Spleen (tissue), 11 donors: ENCODE measurements around the gene ELFN2. TPM values are rescaled to one million over a fixed set of nuclear protein-coding genes. Genes with fewer than 3 reads are reported as not detected.

Experiments
- DNase-seq: peaks from one replicate; pipeline ENCODE4 v3.0.0-alpha.2; 2020
- H3K27ac ChIP-seq, 8 donors: fragments of 200-600 bp; sonication (generic) in 7 of 8; 1 replicate in 4 of 8; 2 replicates in 4 of 8; pipeline versions ENCODE4 v1.5.0 to v1.8.0; 2016 to 2021; ENCODE audit warnings: inconsistent platforms in 4 of 8, mild to moderate bottlenecking in 4 of 8, moderate library complexity in 1 of 8
- H3K27me3 ChIP-seq, 7 donors: fragments of 200-600 bp; sonication (generic) in 6 of 7; replicated peaks in 1 of 7; 1 replicate in 4 of 7; 2 replicates in 3 of 7; pipeline versions ENCODE4 v1.5.0 to v1.8.0; 2016 to 2021; ENCODE audit warnings: inconsistent platforms in 3 of 7, mild to moderate bottlenecking in 1 of 7
- H3K36me3 ChIP-seq, 6 donors: fragments of 200-600 bp; sonication (generic) in 5 of 6; 1 replicate in 4 of 6; 2 replicates in 2 of 6; pipeline versions ENCODE4 v1.5.0 to v1.8.0; 2016 to 2021; ENCODE audit warnings: inconsistent platforms in 2 of 6
- H3K4me1 ChIP-seq, 6 donors: fragments of 200-600 bp; sonication (generic) in 5 of 6; 1 replicate in 3 of 6; 2 replicates in 3 of 6; pipeline versions ENCODE4 v1.5.0 to v1.8.0; 2016 to 2021; ENCODE audit warnings: inconsistent platforms in 3 of 6
- H3K4me3 ChIP-seq, 8 donors: fragments of 200-600 bp; sonication (generic) in 7 of 8; 1 replicate in 4 of 8; 2 replicates in 4 of 8; pipeline versions ENCODE4 v1.5.0 to v1.8.0; 2016 to 2021; ENCODE audit warnings: inconsistent platforms in 4 of 8, mild to moderate bottlenecking in 4 of 8, moderate library complexity in 2 of 8
- H3K9me3 ChIP-seq, 8 donors: fragments of 200-600 bp; sonication (generic) in 7 of 8; 1 replicate in 4 of 8; 2 replicates in 4 of 8; pipeline versions ENCODE4 v1.5.0 to v1.8.0; 2016 to 2021; ENCODE audit warnings: inconsistent platforms in 4 of 8
- CTCF ChIP-seq, 11 experiments: fragments of 200-600 bp in 7 of 11; fragments of 450-650 bp in 4 of 11; sonication (generic) in 4 of 11; IDR thresholded peaks in 8 of 11; conservative IDR thresholded peaks in 3 of 11; 1 replicate in 7 of 11; 2 replicates in 4 of 11; pipeline versions ENCODE4 v1.4.0 to v1.8.0; 2016 to 2021; ENCODE audit warnings: antibody characterized with exemption in 11 of 11, inconsistent platforms in 4 of 11, mild to moderate bottlenecking in 1 of 11
- POLR2A ChIP-seq, 3 donors: fragments of 450-650 bp; IDR thresholded peaks; one replicate each; pipeline ENCODE4 v1.5.1; 2017; ENCODE audit warnings: antibody characterized with exemption in 3 of 3, mild to moderate bottlenecking in 1 of 3
- POLR2AphosphoS5 ChIP-seq, 3 donors: sonication (generic); formaldehyde crosslinking; IDR thresholded peaks; one replicate each; pipeline ENCODE4 v1.5.1; 2017; ENCODE audit warnings: antibody characterized with exemption in 3 of 3
- WGBS, 5 donors: extraction: QIAGEN DNeasy Blood & Tissue Kit in 3 of 5; methylation state at CpG; one replicate each; pipeline versions ENCODE4 v1.1.5 to v1.1.7; 2013 to 2018; 5-methylcytosine and 5-hydroxymethylcytosine counted together
- intact Hi-C: fragments of 100-400 bp; cut with DNase I; formaldehyde crosslinking; loops from one replicate; pipeline ENCODE4 v1.15.0; 2023; ENCODE audit warnings: low total_unique reads
- polyA plus RNA-seq, 3 donors: library from polyadenylated mRNA; stranded (reverse); fragments of 200-250 nt; gene quantifications; one replicate each; pipeline ENCODE4 v1.2.1, GENCODE V29; 2013
- total RNA-seq, 7 donors: library from RNA; depleted of rRNA in 3 of 7; stranded (reverse); fragments of >200 nt in 3 of 7; fragmentation: NEBNext Ultra II Directional in 4 of 7; extraction: Animal tissue kit (Norgen Biotek cat#: 25700) in 4 of 7; gene quantifications; one replicate each; pipeline versions ENCODE4 v1.1.0 to v1.2.1, GENCODE V29; 2016 to 2021
- donor health status: healthy with polysubstance abuse.
- donor health status: DM: no; HTN: no; CAD: no; lungs with moderate emphysema.
- donor health status: DM: no; HTN: no; CAD: no.
- donor health status: Bipolar disorder and iron deficiency.
- donor health status: healthy.
- donor health status: DM: no; HTN: no; CAD: no.
- donor health status: DM: yes; HTN: yes; CAD: no.

Gene ELFN2
- total and polyA plus RNA-seq, 10 donors, result 0.02 to 0.19 (median 0.07) TPM; not detected in 1

- intact Hi-C loops, result no loop called here
- Histone ChIP-seq H3K9me3 (no peaks in the 10 kb centered on the region), H3K4me1 (no peaks in the 10 kb centered on the region), H3K27me3 (peaks cover 0 to 57% (median 0%) of the 10 kb centered on the region in 7 donors), H3K27ac (no peak overlapping the region), H3K4me3 (no peak overlapping the region), H3K36me3 (no peaks in the 10 kb centered on the region)
- 87 to 90% (median 88%) methylated on average over 10 of the region's 10 CpGs for WGBS, 5 donors
- no peak for DNase-seq
- TF ChIP-seq POLR2A (IDR thresholded peaks at IDR 0.05) (no peak), CTCF (IDR thresholded peaks at IDR 0.05 in 8 of 11, conservative IDR thresholded peaks at IDR 0.05 in 3 of 11) (no peak), POLR2AphosphoS5 (IDR thresholded peaks at IDR 0.05) (no peak)
These were observed 34.5 kb downstream of the ELFN2 start for GRCh38 chr22:37392721-37393328.

- no peak for DNase-seq
- Histone ChIP-seq H3K4me1 (no peaks in the 10 kb centered on the region), H3K27ac (no peak overlapping the region), H3K4me3 (no peak overlapping the region), H3K27me3 (peaks cover 0 to 57% (median 5%) of the 10 kb centered on the region in 7 donors), H3K9me3 (no peaks in the 10 kb centered on the region), H3K36me3 (no peaks in the 10 kb centered on the region)
- intact Hi-C loops, result no loop called here
- no peak for TF ChIP-seq CTCF (IDR thresholded peaks at IDR 0.05 in 8 of 11, conservative IDR thresholded peaks at IDR 0.05 in 3 of 11)
- TF ChIP-seq POLR2A (IDR thresholded peaks at IDR 0.05), result no peak
- TF ChIP-seq POLR2AphosphoS5 (IDR thresholded peaks at IDR 0.05), result no peak
- 71 to 85% (median 84%) methylated on average over 6 to 7 of the region's 7 CpGs for WGBS, 5 donors
These were observed 35.6 kb downstream of the ELFN2 start for GRCh38 chr22:37391702-37392101.

DNA sequence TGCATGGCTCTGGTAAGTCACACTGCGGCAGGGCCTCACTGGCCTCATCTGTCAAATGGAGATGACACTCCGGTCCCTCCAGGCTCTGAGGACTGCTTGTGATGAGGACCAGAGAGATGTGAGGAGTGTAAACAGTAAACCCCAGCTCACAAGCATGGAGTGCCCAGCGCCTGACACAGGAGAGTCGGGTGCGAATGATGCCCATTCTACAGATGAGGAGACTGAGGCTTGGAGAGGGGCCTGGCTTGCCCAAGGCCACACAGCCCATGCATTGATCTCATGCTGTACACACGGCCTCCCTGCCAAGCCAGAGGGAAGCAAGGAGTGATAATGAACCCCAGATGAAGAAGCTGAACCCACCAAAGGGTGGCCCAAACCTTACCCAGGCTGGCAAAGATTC is 37.2 kb downstream of the ELFN2 start:
- TF ChIP-seq CTCF (IDR thresholded peaks at IDR 0.05 in 8 of 11, conservative IDR thresholded peaks at IDR 0.05 in 3 of 11) (no peak), POLR2AphosphoS5 (IDR thresholded peaks at IDR 0.05) (no peak), POLR2A (IDR thresholded peaks at IDR 0.05) (no peak)
- no peaks in the 10 kb centered on the region for H3K4me1 ChIP-seq
- H3K27me3 ChIP-seq, result peaks cover 0 to 59% (median 5%) of the 10 kb centered on the region in 7 donors
- intact Hi-C loops, result no loop called here
- no peak for DNase-seq
- H3K9me3 ChIP-seq, result no peaks in the 10 kb centered on the region
- no peak overlapping the region for H3K27ac ChIP-seq
- no peak overlapping the region for H3K4me3 ChIP-seq
- 87 to 89% (median 89%) methylated on average over 6 of the region's 6 CpGs for WGBS, 5 donors
- no peaks in the 10 kb centered on the region for H3K36me3 ChIP-seq

GRCh38 chr22:37388538-37388937 is 38.7 kb downstream of the ELFN2 start:
- DNase-seq, result no peak
- Histone ChIP-seq H3K4me3 (no peak overlapping the region), H3K4me1 (no peaks in the 10 kb centered on the region), H3K27ac (no peak overlapping the region), H3K36me3 (no peaks in the 10 kb centered on the region), H3K27me3 (peaks cover 0 to 52% (median 5%) of the 10 kb centered on the region in 7 donors), H3K9me3 (no peaks in the 10 kb centered on the region)
- WGBS, 5 donors, result 72 to 96% (median 86%) methylated on average over 4 of the region's 4 CpGs
- TF ChIP-seq CTCF (IDR thresholded peaks at IDR 0.05 in 8 of 11, conservative IDR thresholded peaks at IDR 0.05 in 3 of 11), result no peak
- no peak for TF ChIP-seq POLR2A (IDR thresholded peaks at IDR 0.05)
- TF ChIP-seq POLR2AphosphoS5 (IDR thresholded peaks at IDR 0.05), result no peak
- intact Hi-C loops, result no loop called here
